Lung microvascular endothelial cell (primary cell): Measurements from ENCODE around the gene SRRD. TPM values are rescaled to one million over a fixed set of nuclear protein-coding genes. Genes with fewer than 3 reads are reported as not detected.

Experiments
- total RNA-seq: library from RNA; depleted of rRNA; stranded (reverse); fragments of >200 nt; gene quantifications from 2 replicates; pipeline ENCODE4 v1.2.1, GENCODE V29; 2014

SRRD gene
- total RNA-seq, 1 donor from 2014 or later, result 7.5 TPM

Other genes with a start within 250 kb of the SRRD start
- gene ASPHD2, start 54.6 kb upstream of the SRRD start, total RNA-seq, result 1.1 and 1.6 TPM in 2 replicates
- gene HPS4, start 94 bp upstream of the SRRD start, total RNA-seq, result 11.8 and 14.1 TPM in 2 replicates
- 24.6 and 34.5 TPM in 2 replicates for gene TFIP11, start 28.6 kb downstream of the SRRD start, total RNA-seq
- gene TPST2, start 106.3 kb downstream of the SRRD start, total RNA-seq, result 34.7 and 78.8 TPM in 2 replicates
- 0.22 and 0.40 TPM in 2 replicates for gene CRYBB1, start 134.2 kb downstream of the SRRD start, total RNA-seq
- not detected in 2 replicates for gene CRYBA4, start 138.1 kb downstream of the SRRD start, total RNA-seq
- 0.22 and 0.60 TPM in 2 replicates for gene MIAT, start 173.7 kb downstream of the SRRD start, total RNA-seq